ENCODE data around the gene MRPL41. TPM values are rescaled to one million over a fixed set of nuclear protein-coding genes. Genes with fewer than 3 reads are reported as not detected.
A peak's percentile ranks its signal among the peaks of the same experiment; 100 is the strongest.
"Not testable (repeated sequence)": the region's sequence is repeated elsewhere in the genome, so short reads cannot be mapped to it uniquely, and the experiment has no call there.

Gene MRPL41
- total and polyA plus RNA-seq, 4 experiments from 2014 or later: 37.8 to 95.9 (median 65.8) TPM

- H3K36me3 Mint-ChIP-seq: peaks cover 14% of the 10 kb centered on the region in 2 donors
- peaks cover 21% of the 10 kb centered on the region for H3K4me1 ChIP-seq (ENCODE audit: insufficient read depth, low read length)
- peak; percentile 85 to 93 (median 91) for DNase-seq
- no peaks in the 10 kb centered on the region for H3K27me3 ChIP-seq (ENCODE audit: insufficient read depth, low read length)
- H3K9me3 Mint-ChIP-seq: no peaks in the 10 kb centered on the region
- ChIA-PET CTCF (ENCODE audit: partially characterized antibody) (interaction anchor here (0.7 to 1.9 kb wide), 2 partner anchors 12 to 14 kb away, joined by 4 read pairs; partner anchors contain the start of genes ARRDC1 and DPH7), POLR2A (ENCODE audit: partially characterized antibody) (interaction anchor here (0.6 to 1.6 kb wide), 8 partner anchors 10 to 39 kb away, joined by 3 to 14 read pairs (median 4); partner anchors contain the start of genes ARRDC1, DPH7, EHMT1 and MRPL41)
- peaks cover 13% of the 10 kb centered on the region for H3K36me3 ChIP-seq (ENCODE audit: insufficient read depth, low read length)
- peak within 1 kb of the TSS; percentile 23 to 52 for H3K4me3 ChIP-seq (ENCODE audit: low read length in 2 of 2)
- H3K4me3 Mint-ChIP-seq: peak within 1 kb of the TSS; percentile 92 to 100 (median 96)
- peaks cover 5 to 24% (median 15%) of the 10 kb centered on the region in 4 donors for H3K4me1 Mint-ChIP-seq
- no peaks in the 10 kb centered on the region for H3K27me3 Mint-ChIP-seq
- no peaks in the 10 kb centered on the region for H3K9me3 ChIP-seq (ENCODE audit: control insufficient read depth in 1 of 2, low read length in 2 of 2)
- peak within 1 kb of the TSS; percentile 89 to 97 (median 95) for H3K27ac Mint-ChIP-seq
- H3K27ac ChIP-seq (ENCODE audit: low read depth, low read length): peak within 1 kb of the TSS; percentile 60
- intact Hi-C loops (cut with micrococcal nuclease): loop anchor here (1.0 to 2.0 kb wide), 4 partner anchors 11 to 800 kb away; partner anchors contain the start of genes ARRDC1 and TMEM141
Measured at GRCh38 chr9:137590469-137591383, 39.0 kb downstream of the MRPL41 start, which contains the start of gene ZMYND19. Gene ZMYND19 (minus strand): TSS chr9:137590512. CDS start chr9:137590263, 249 bp downstream.

- Histone ChIP-seq H3K9me3 (ENCODE audit: control insufficient read depth in 1 of 2, low read length in 2 of 2) (no peaks in the 10 kb centered on the region), H3K4me1 (ENCODE audit: insufficient read depth, low read length) (peaks cover 21% of the 10 kb centered on the region), H3K27me3 (ENCODE audit: insufficient read depth, low read length) (no peaks in the 10 kb centered on the region), H3K27ac (ENCODE audit: low read depth, low read length) (no peak overlapping the region), H3K4me3 (ENCODE audit: low read length in 2 of 2) (no peak overlapping the region), H3K36me3 (ENCODE audit: insufficient read depth, low read length) (peaks cover 3% of the 10 kb centered on the region)
- Mint-ChIP-seq H3K4me1 (peaks cover 5 to 23% (median 14%) of the 10 kb centered on the region in 4 donors), H3K36me3 (peaks cover 4 to 5% of the 10 kb centered on the region in 2 donors), H3K27ac (peak overlapping the region in 2 of 7 donors; percentile 8 to 71), H3K4me3 (peak overlapping the region; percentile 18 to 63 (median 48)), H3K9me3 (no peaks in the 10 kb centered on the region), H3K27me3 (no peaks in the 10 kb centered on the region)
- intact Hi-C loops (cut with micrococcal nuclease): no loop called here
- ChIA-PET CTCF (ENCODE audit: partially characterized antibody) (interaction anchor here (1.0 kb wide), 1 partner anchor 13 kb away, joined by 3 read pairs; no protein-coding TSS in a partner anchor), POLR2A (ENCODE audit: partially characterized antibody) (no interaction called here)
- no peak for DNase-seq
Measured at GRCh38 chr9:137592767-137593166, 41.1 kb downstream of the MRPL41 start.

- Histone ChIP-seq H3K4me1 (ENCODE audit: insufficient read depth, low read length) (peaks cover 20% of the 10 kb centered on the region), H3K36me3 (ENCODE audit: insufficient read depth, low read length) (no peaks in the 10 kb centered on the region), H3K9me3 (ENCODE audit: control insufficient read depth in 1 of 2, low read length in 2 of 2) (no peaks in the 10 kb centered on the region), H3K27ac (ENCODE audit: low read depth, low read length) (no peak overlapping the region), H3K4me3 (ENCODE audit: low read length in 2 of 2) (no peak overlapping the region), H3K27me3 (ENCODE audit: insufficient read depth, low read length) (no peaks in the 10 kb centered on the region)
- Mint-ChIP-seq H3K27ac (peak overlapping the region in 2 of 7 donors; percentile 8 to 71), H3K27me3 (no peaks in the 10 kb centered on the region), H3K9me3 (no peaks in the 10 kb centered on the region), H3K4me3 (peak overlapping the region; percentile 18 to 63 (median 48)), H3K36me3 (peaks cover 0 to 1% of the 10 kb centered on the region in 2 donors), H3K4me1 (peaks cover 4 to 19% (median 10%) of the 10 kb centered on the region in 4 donors)
- ChIA-PET CTCF (ENCODE audit: partially characterized antibody) (interaction anchor here (1.0 kb wide), 1 partner anchor 14 kb away, joined by 3 read pairs; no protein-coding TSS in a partner anchor), POLR2A (ENCODE audit: partially characterized antibody) (no interaction called here)
- intact Hi-C loops (cut with micrococcal nuclease): no loop called here
- no peak for DNase-seq
Measured at GRCh38 chr9:137593176-137593575, 41.5 kb downstream of the MRPL41 start.

DNA sequence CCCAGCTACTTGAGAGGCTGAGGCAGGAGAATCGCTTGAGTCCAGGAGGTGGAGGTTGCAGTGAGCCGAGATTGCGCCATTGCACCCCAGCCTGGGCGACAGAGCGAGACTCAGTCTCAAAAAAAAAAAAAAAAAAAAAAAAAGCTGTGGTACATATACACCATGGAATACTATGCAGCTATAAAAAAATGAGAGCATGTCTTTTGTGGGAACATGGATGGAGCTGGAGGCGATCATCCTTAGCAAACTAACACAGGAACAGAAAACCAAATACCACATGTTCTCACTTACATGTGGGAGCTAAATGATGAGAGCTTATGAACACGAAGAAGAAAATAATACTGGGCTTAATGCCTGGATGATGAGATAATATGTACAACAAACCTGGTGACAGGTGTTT lies 44.9 kb downstream of the MRPL41 start:
- intact Hi-C loops (cut with micrococcal nuclease); H3K27me3 Mint-ChIP-seq; H3K4me1 Mint-ChIP-seq; H3K27ac ChIP-seq (ENCODE audit: low read depth, low read length); DNase-seq; CTCF ChIA-PET (ENCODE audit: partially characterized antibody); H3K4me3 Mint-ChIP-seq; POLR2A ChIA-PET (ENCODE audit: partially characterized antibody); H3K4me3 ChIP-seq (ENCODE audit: low read length in 2 of 2); H3K27me3 ChIP-seq (ENCODE audit: insufficient read depth, low read length); H3K9me3 Mint-ChIP-seq; H3K27ac Mint-ChIP-seq; H3K4me1 ChIP-seq (ENCODE audit: insufficient read depth, low read length); H3K36me3 ChIP-seq (ENCODE audit: insufficient read depth, low read length); H3K9me3 ChIP-seq (ENCODE audit: control insufficient read depth in 1 of 2, low read length in 2 of 2); H3K36me3 Mint-ChIP-seq: not testable (repeated sequence)

DNA sequence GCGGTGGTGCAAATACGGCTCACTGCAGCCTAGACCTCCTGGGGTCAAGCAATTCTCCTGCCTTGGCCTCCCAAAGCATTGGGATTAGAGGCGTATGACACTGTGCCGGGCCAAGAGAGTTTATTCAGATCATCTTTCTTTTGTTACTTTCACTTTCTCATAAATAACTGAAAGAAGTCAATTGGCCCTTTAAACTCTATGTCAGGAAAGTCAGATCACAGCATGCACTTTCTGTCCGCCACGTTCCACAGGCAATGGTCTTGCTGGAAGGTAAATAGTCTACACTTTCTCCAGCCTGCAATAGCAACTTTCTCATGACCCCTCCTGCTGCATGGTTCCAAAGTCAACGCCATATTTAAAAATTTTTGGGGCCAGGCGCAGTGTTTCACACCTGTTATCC lies 47.3 kb downstream of the MRPL41 start:
- intact Hi-C loops (cut with micrococcal nuclease): no loop called here
- Histone ChIP-seq H3K27ac (ENCODE audit: low read depth, low read length) (no peak overlapping the region), H3K9me3 (ENCODE audit: control insufficient read depth in 1 of 2, low read length in 2 of 2) (no peaks in the 10 kb centered on the region), H3K36me3 (ENCODE audit: insufficient read depth, low read length) (no peaks in the 10 kb centered on the region), H3K27me3 (ENCODE audit: insufficient read depth, low read length) (no peaks in the 10 kb centered on the region), H3K4me1 (ENCODE audit: insufficient read depth, low read length) (no peaks in the 10 kb centered on the region), H3K4me3 (ENCODE audit: low read length in 2 of 2) (no peak overlapping the region)
- Mint-ChIP-seq H3K4me1 (peaks cover 1 to 10% (median 4%) of the 10 kb centered on the region in 4 donors), H3K9me3 (no peaks in the 10 kb centered on the region), H3K27me3 (no peaks in the 10 kb centered on the region), H3K27ac (peak overlapping the region in 1 of 7 donors; percentile 29), H3K36me3 (no peaks in the 10 kb centered on the region), H3K4me3 (no peak overlapping the region)
- peak in 1 of 5 donors; percentile 2 for DNase-seq
- CTCF ChIA-PET (ENCODE audit: partially characterized antibody): interaction anchor here (1.4 kb wide), 1 partner anchor 19 kb away, joined by 3 read pairs; no protein-coding TSS in a partner anchor
- POLR2A ChIA-PET (ENCODE audit: partially characterized antibody): no interaction called here

Other genes starting within 250 kb of the MRPL41 start
- gene NRARP, start 249.6 kb upstream of the MRPL41 start, total RNA-seq: under 1 TPM; 0.25 to 0.29 TPM
- gene NRARP, start 249.6 kb upstream of the MRPL41 start, polyA plus RNA-seq: not detected
- gene EXD3, start 128.7 kb upstream of the MRPL41 start, total RNA-seq: 10 to 100 TPM; 21.4 to 21.9 TPM
- gene EXD3, start 128.7 kb upstream of the MRPL41 start, polyA plus RNA-seq: 1 to 10 TPM; 2.5 to 7.1 TPM
- 1 to 10 TPM; 4.5 to 5.6 TPM for gene NOXA1, start 128.5 kb upstream of the MRPL41 start, total RNA-seq
- gene NOXA1, start 128.5 kb upstream of the MRPL41 start, polyA plus RNA-seq: under 1 TPM; 0.29 to 1.00 TPM
- not detected for gene ENTPD8, start 110.5 kb upstream of the MRPL41 start, total RNA-seq
- gene ENTPD8, start 110.5 kb upstream of the MRPL41 start, polyA plus RNA-seq: not detected
- gene NSMF, start 92.5 kb upstream of the MRPL41 start, total RNA-seq: 10 to 100 TPM; 18.3 to 20.9 TPM
- 10 to 100 TPM in 1 of 2 donors, 1 to 10 TPM in 1; 3.8 to 10.6 TPM for gene NSMF, start 92.5 kb upstream of the MRPL41 start, polyA plus RNA-seq
- 10 to 100 TPM; 15.5 to 15.7 TPM for gene PNPLA7, start 1.5 kb upstream of the MRPL41 start, total RNA-seq
- gene PNPLA7, start 1.5 kb upstream of the MRPL41 start, polyA plus RNA-seq: under 1 TPM in 1 of 2 donors, not detected in 1; 0.98 TPM
- 10 to 100 TPM; 76.7 to 79.1 TPM for gene DPH7, start 27.0 kb downstream of the MRPL41 start, total RNA-seq
- gene DPH7, start 27.0 kb downstream of the MRPL41 start, polyA plus RNA-seq: 10 to 100 TPM; 27.9 to 30.2 TPM
- gene ZMYND19, start 38.6 kb downstream of the MRPL41 start, total RNA-seq: 10 to 100 TPM; 26.8 to 29.1 TPM
- gene ZMYND19, start 38.6 kb downstream of the MRPL41 start, polyA plus RNA-seq: 10 to 100 TPM in 1 of 2 donors, 1 to 10 TPM in 1; 3.6 to 13.7 TPM
- gene ARRDC1, start 53.8 kb downstream of the MRPL41 start, total RNA-seq: 10 to 100 TPM; 82.3 to 86.2 TPM
- 10 to 100 TPM; 54.3 to 59.4 TPM for gene ARRDC1, start 53.8 kb downstream of the MRPL41 start, polyA plus RNA-seq
- 100 to 1,000 TPM in 1 of 2 experiments, 10 to 100 TPM in 1; 99.6 to 118 TPM for gene EHMT1, start 67.1 kb downstream of the MRPL41 start, total RNA-seq
- 10 to 100 TPM in 1 of 2 donors, 1 to 10 TPM in 1; 6.7 to 35.5 TPM for gene EHMT1, start 67.1 kb downstream of the MRPL41 start, polyA plus RNA-seq

Measured in CD4-positive, alpha-beta memory T cell (primary cell).